ENCODE data around the gene CDH13. TPM values are rescaled to one million over a fixed set of nuclear protein-coding genes. Genes with fewer than 3 reads are reported as not detected.

The CDH13 gene
- total and polyA plus RNA-seq, 2 of the 8 experiments (the other 6 are each of a cell fraction or from before 2014, with no cell fraction given) = 2.3 to 2.4 TPM

DNA sequence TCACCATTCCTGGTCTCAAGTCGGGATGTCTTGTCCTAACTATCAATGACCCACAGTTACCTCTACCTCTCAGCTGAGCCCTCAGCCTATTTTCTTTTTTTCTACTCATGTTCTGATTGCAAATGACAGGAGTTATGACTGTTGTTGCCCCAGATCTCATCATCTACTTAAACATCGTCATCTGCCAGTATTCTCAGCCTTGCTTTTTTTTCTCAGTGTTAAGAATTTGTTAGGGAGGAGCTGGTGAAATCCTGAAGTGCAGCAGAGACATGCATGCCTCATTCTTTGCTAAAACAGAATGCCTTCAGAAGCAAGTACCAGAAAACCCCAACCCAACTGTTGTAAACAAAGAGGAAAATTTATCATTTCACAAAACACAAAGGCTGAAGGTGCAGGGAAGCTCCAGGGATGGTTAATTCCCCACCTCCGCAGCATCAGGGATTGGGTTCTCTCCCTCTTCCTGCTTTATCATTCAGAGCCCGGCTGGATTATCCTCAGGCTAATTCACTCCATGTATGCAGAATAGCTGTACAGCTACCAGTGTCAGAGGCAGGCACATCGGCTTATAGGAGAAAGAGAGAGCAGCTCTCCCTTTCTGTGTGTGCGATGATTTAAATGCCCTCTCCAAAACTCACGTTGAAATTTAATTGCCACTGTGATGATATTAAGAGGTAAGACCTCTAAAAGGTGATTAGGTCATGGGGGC lies 640.2 kb downstream of the CDH13 start:
- no peak overlapping the region for H2BK12ac ChIP-seq (ENCODE audit: low read depth, low read length)
- H2AK5ac ChIP-seq (ENCODE audit: low read depth, low read length) = no peak overlapping the region
- no peak overlapping the region for H2AFZ ChIP-seq (ENCODE audit: low read length)
- no peaks in the 10 kb centered on the region for H3K79me1 ChIP-seq (ENCODE audit: low read depth, low read length)
- no peaks in the 10 kb centered on the region for H3K4me1 ChIP-seq (replicated peaks in 1 of 4; ENCODE audit: control insufficient read depth in 3 of 4, insufficient read depth in 4 of 4, low read length in 3 of 4)
- H3K27me3 ChIP-seq (replicated peaks in 1 of 4; ENCODE audit: control insufficient read depth in 3 of 4, extremely low read depth in 1 of 4, insufficient read depth in 3 of 4, low read length in 3 of 4) = no peaks in the 10 kb centered on the region
- no peak overlapping the region for H3K9ac ChIP-seq (replicated peaks in 1 of 4; ENCODE audit: extremely low read depth in 1 of 4, low read depth in 3 of 4, low read length in 3 of 4)
- H3K9me3 ChIP-seq (ENCODE audit: insufficient read depth in 2 of 2, low read depth in 1 of 2, low read length in 1 of 2) = no peaks in the 10 kb centered on the region
- H3K4me3 ChIP-seq (ENCODE audit: extremely low read depth in 1 of 4, insufficient read depth in 2 of 4, low read depth in 3 of 4, low read length in 4 of 4) = no peak overlapping the region
- H4K91ac ChIP-seq (replicated peaks; ENCODE audit: insufficient read length, low read length) = no peak overlapping the region
- no peak overlapping the region for H2BK20ac ChIP-seq (ENCODE audit: low read length)
- H3K27ac ChIP-seq (ENCODE audit: low read depth, low read length) = no peak overlapping the region
- H2BK120ac ChIP-seq (replicated peaks; ENCODE audit: low read depth, low read length) = no peak overlapping the region
- POLR2A ChIA-PET (ENCODE audit: partially characterized antibody) = no interaction called here
- no peak overlapping the region for H4K8ac ChIP-seq (ENCODE audit: extremely low read depth, insufficient read depth, low read length)
- no peak overlapping the region for H3K14ac ChIP-seq (ENCODE audit: insufficient read length)
- 84% methylated on average over 7 of the region's 7 CpGs; no CpG with 5 or more reads in 1 of the 2 experiments for WGBS, 2 experiments (ENCODE audit: extremely low coverage in 1 of 2, insufficient coverage in 1 of 2, insufficient read length in 1 of 2, insufficient replicate concordance in 2 of 2, low coverage in 1 of 2, low lambda C conversion rate in 2 of 2, missing lambda C conversion rate in 1 of 2)
- no peak overlapping the region for H3K4me2 ChIP-seq (ENCODE audit: insufficient read depth in 1 of 2, low read depth in 2 of 2, low read length in 2 of 2)
- TF ChIP-seq EZH2 (IDR thresholded peaks at IDR 0.05; ENCODE audit: low read depth, low read length, severe bottlenecking) (no peak), JUND (IDR thresholded peaks at IDR 0.05; ENCODE audit: low read length) (no peak), CEBPB (IDR thresholded peaks at IDR 0.05; ENCODE audit: low read depth, low read length) (no peak), RFX5 (IDR thresholded peaks at IDR 0.05; ENCODE audit: borderline replicate concordance, low read depth, low read length) (no peak), TAF7 (optimal IDR thresholded peaks at IDR 0.05; ENCODE audit: borderline replicate concordance, low read depth, low read length) (no peak)
- TF ChIP-seq, protein P1, sequence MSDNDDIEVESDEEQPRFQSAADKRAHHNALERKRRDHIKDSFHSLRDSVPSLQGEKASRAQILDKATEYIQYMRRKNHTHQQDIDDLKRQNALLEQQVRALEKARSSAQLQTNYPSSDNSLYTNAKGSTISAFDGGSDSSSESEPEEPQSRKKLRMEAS (IDR thresholded peaks at IDR 0.05) = no peak
- TF ChIP-seq, protein P2, sequence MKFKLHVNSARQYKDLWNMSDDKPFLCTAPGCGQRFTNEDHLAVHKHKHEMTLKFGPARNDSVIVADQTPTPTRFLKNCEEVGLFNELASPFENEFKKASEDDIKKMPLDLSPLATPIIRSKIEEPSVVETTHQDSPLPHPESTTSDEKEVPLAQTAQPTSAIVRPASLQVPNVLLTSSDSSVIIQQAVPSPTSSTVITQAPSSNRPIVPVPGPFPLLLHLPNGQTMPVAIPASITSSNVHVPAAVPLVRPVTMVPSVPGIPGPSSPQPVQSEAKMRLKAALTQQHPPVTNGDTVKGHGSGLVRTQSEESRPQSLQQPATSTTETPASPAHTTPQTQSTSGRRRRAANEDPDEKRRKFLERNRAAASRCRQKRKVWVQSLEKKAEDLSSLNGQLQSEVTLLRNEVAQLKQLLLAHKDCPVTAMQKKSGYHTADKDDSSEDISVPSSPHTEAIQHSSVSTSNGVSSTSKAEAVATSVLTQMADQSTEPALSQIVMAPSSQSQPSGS (IDR thresholded peaks at IDR 0.05; ENCODE audit: low read length) = no peak
- no peak overlapping the region for H4K5ac ChIP-seq (ENCODE audit: insufficient read length, low read depth, low read length)
- no peak overlapping the region for H3K4ac ChIP-seq (replicated peaks; ENCODE audit: insufficient read length, low read depth, low read length)
- no peaks in the 10 kb centered on the region for H3K23me2 ChIP-seq (ENCODE audit: low read depth, low read length)
- DNase-seq (ENCODE audit: low read depth in 1 of 2, low spot score in 2 of 2) (no peak), FAIRE-seq (no peak)
- no peaks in the 10 kb centered on the region for H3K36me3 ChIP-seq (ENCODE audit: control insufficient read depth in 2 of 4, insufficient read depth in 4 of 4, low read length in 3 of 4)
- no peak overlapping the region for H3K23ac ChIP-seq (ENCODE audit: insufficient read length)
- no peak overlapping the region for H2BK15ac ChIP-seq (ENCODE audit: low read length)
- CTCF ChIA-PET (ENCODE audit: partially characterized antibody) = interaction anchor here (0.6 to 2.2 kb wide), 2 partner anchors 52 to 225 kb away, joined by 3 to 4 read pairs; no protein-coding TSS in a partner anchor
- H2BK5ac ChIP-seq (ENCODE audit: low read depth, low read length) = no peak overlapping the region
- H4K20me1 ChIP-seq (replicated peaks in 1 of 2; ENCODE audit: control insufficient read depth in 1 of 2, insufficient read depth in 2 of 2, low read length in 2 of 2) = no peaks in the 10 kb centered on the region
- no peaks in the 10 kb centered on the region for H3K79me2 ChIP-seq (ENCODE audit: control insufficient read depth in 1 of 2, insufficient read depth in 2 of 2, low read length in 2 of 2)
- H3K56ac ChIP-seq (replicated peaks; ENCODE audit: insufficient read length, low read depth, low read length) = no peak overlapping the region
- no peak overlapping the region for H3K18ac ChIP-seq (ENCODE audit: extremely low read depth, low read length)
